A673 (cell line): Measurements from ENCODE around the gene STIM1. TPM values are rescaled to one million over a fixed set of nuclear protein-coding genes. Genes with fewer than 3 reads are reported as not detected.

Experiments
- BruUV-seq: library from RNA; stranded (reverse); fragments of 400-500 nt; replicated peaks from 2 replicates; lab custom pipeline; 2021; lab: Mats Ljungman, UMichigan
- CTCF ChIA-PET: fragments of 300-600 bp; sonication (Branson Sonifier 250); formaldehyde crosslinking; loops from one replicate; lab custom pipeline; 2022; ENCODE audit warnings: antibody characterized with exemption; lab: Charles Lee
- POLR2A ChIA-PET: fragments of 300-600 bp; sonication (Branson Sonifier 250); formaldehyde crosslinking; loops from one replicate; lab custom pipeline; 2022; ENCODE audit warnings: antibody characterized with exemption; ENCODE audit not compliant: low non-redundant PET; lab: Charles Lee
- DNase-seq: peaks from one replicate; pipeline ENCODE4 v3.0.0-alpha.2; 2015; ENCODE audit warnings: low spot score
- H3K27ac ChIP-seq: fragments of 200-600 bp; sonication (generic); 2 replicates; pipeline ENCODE4 v1.5.1; 2016; ENCODE audit warnings: mixed run types, low read depth, mild to moderate bottlenecking, mixed read lengths, antibody characterized with exemption, low read length; ENCODE audit not compliant: poor library complexity, severe bottlenecking
- H3K27me3 ChIP-seq: fragments of 200-600 bp; sonication (generic); replicated peaks from 2 replicates; pipeline ENCODE4 v1.6.1; 2017; ENCODE audit warnings: mixed run types, low read depth, mild to moderate bottlenecking, mixed read lengths, antibody characterized with exemption, low read length; ENCODE audit not compliant: insufficient read depth, poor library complexity
- H3K36me3 ChIP-seq: fragments of 200-600 bp; sonication (generic); 2 replicates; pipeline ENCODE4 v1.6.1; 2016; ENCODE audit warnings: mixed run types, mild to moderate bottlenecking, mixed read lengths, antibody characterized with exemption, low read length; ENCODE audit not compliant: insufficient read depth, poor library complexity, severe bottlenecking
- H3K4me1 ChIP-seq: fragments of 200-600 bp; sonication (generic); 2 replicates; pipeline ENCODE4 v1.6.1; 2017; ENCODE audit warnings: mixed run types, mild to moderate bottlenecking, mixed read lengths, antibody characterized with exemption, low read length; ENCODE audit not compliant: insufficient read depth, poor library complexity, severe bottlenecking
- H3K4me3 ChIP-seq: fragments of 200-600 bp; sonication (generic); 2 replicates; pipeline ENCODE4 v1.5.1; 2016; ENCODE audit warnings: low read depth, mixed run types, mild to moderate bottlenecking, mixed read lengths, low read length; ENCODE audit not compliant: poor library complexity, severe bottlenecking
- H3K9me3 ChIP-seq: fragments of 200-600 bp; sonication (generic); 2 replicates; pipeline ENCODE4 v1.6.1; 2016; ENCODE audit warnings: mixed run types, low read depth, mild to moderate bottlenecking, mixed read lengths, antibody characterized with exemption, low read length; ENCODE audit not compliant: poor library complexity, severe bottlenecking
- CTCF ChIP-seq: fragments of 300-800, 200-600 bp; sonication (generic); conservative IDR thresholded peaks from 2 replicates; pipeline ENCODE4 v1.5.1; 2017; ENCODE audit warnings: low read depth, mild to moderate bottlenecking, antibody characterized with exemption, low read length, moderate library complexity, mixed read lengths
- EZH2 ChIP-seq: fragments of 200-600 bp; sonication (generic); IDR thresholded peaks from 2 replicates; pipeline ENCODE4 v1.6.1; 2017; ENCODE audit warnings: borderline replicate concordance, low read depth, mild to moderate bottlenecking, mixed read lengths, antibody characterized with exemption, low read length; ENCODE audit not compliant: poor library complexity, severe bottlenecking
- intact Hi-C: fragments of 100-400 bp; cut with micrococcal nuclease; formaldehyde crosslinking; loops from one replicate; pipeline ENCODE4 v1.10.0; 2022; ENCODE audit not compliant: unreplicated experiment
- total RNA-seq: library from RNA; stranded (reverse); gene quantifications from 2 replicates; pipeline ENCODE4 v1.2.3, GENCODE V29; 2021

The STIM1 gene
- total RNA-seq, 1 experiment from 2014 or later = 14.2 TPM

DNA sequence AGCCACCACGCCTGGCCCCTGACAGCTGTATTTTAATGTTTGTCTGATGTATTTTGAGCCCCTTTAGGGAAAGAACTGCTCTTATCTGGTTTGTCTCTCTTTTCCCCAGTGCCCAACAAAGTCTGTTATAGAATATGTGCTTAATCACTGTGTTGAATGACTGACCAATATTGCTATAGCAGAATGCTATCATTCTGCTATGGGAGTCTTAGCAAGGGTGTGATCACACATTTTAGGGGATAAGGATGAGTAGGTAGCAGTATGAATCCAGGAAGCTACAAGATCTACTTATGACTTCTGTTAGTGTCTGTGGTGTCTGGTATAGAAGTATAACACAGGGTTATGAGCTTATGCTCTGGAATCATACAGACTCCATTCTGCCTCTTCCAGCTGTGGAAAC lies 121.6 kb downstream of the STIM1 start:
- CTCF ChIA-PET = no interaction called here
- no peak for DNase-seq
- TF ChIP-seq CTCF (no peak), EZH2 (no peak)
- BruUV-seq = no TSS peak
- Histone ChIP-seq H3K27me3 (no peaks in the 10 kb centered on the region), H3K27ac (no peak overlapping the region), H3K9me3 (no peaks in the 10 kb centered on the region), H3K36me3 (no peaks in the 10 kb centered on the region), H3K4me3 (no peak overlapping the region), H3K4me1 (no peaks in the 10 kb centered on the region)
- POLR2A ChIA-PET = no interaction called here
- intact Hi-C loops = no loop called here

DNA sequence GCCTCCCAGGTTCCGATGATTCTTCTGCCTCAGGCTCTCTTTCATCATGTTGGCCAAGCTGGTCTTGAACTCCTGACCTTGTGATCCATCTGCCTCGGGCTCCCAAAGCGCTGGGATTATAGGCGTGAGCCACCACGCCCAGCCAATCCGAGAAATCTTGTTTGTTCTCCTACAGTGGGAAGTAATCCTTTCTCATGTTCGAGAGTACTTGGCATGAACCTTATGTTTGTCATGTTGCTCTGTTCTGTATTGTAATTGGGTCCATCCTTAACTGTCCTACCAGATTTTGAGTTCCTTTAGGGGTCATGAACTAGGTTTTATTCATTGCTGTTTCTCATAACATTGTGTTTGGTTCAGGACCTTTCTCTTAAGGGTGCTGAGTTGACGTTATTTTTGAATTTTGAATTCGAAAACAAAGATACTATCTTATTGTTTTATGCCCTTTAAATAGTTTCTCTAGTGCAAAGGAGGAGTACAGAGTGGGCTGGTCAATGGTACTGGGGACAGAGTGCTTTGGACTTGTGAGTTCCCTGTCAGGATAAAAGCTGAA lies 125.7 kb downstream of the STIM1 start:
- H3K9me3 ChIP-seq = no peaks in the 10 kb centered on the region
- ChIA-PET CTCF (no interaction called here), POLR2A (no interaction called here)
- DNase-seq = no peak
- no TSS peak for BruUV-seq
- H3K27ac ChIP-seq = no peak overlapping the region
- H3K4me3 ChIP-seq = no peak overlapping the region
- no peaks in the 10 kb centered on the region for H3K27me3 ChIP-seq
- no peaks in the 10 kb centered on the region for H3K36me3 ChIP-seq
- intact Hi-C loops = no loop called here
- H3K4me1 ChIP-seq = no peaks in the 10 kb centered on the region
- TF ChIP-seq CTCF = no peak
- no peak for TF ChIP-seq EZH2

DNA sequence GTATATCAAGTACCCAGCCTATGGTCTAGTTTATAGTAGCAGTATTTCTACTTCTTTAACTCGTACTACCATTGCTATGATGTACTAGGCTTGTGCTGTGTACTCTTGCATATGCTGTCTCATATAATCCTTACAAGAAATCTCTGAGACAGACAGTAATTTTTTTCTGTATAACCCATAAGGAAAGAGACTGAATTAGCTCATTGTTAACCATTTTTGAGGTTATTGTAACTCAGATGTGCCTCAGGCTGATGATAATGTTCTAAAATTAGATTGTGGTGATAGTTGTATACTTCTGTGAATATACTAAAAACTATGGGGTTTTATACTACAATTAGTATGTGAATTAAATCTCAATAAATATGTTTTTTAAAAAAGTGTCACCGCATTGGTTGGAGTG lies 127.0 kb downstream of the STIM1 start:
- Histone ChIP-seq H3K36me3 (no peaks in the 10 kb centered on the region), H3K4me1 (no peaks in the 10 kb centered on the region), H3K27me3 (no peaks in the 10 kb centered on the region), H3K9me3 (no peaks in the 10 kb centered on the region), H3K4me3 (no peak overlapping the region), H3K27ac (no peak overlapping the region)
- TF ChIP-seq EZH2 = no peak
- no peak for TF ChIP-seq CTCF
- DNase-seq = no peak
- ChIA-PET POLR2A (no interaction called here), CTCF (no interaction called here)
- no TSS peak for BruUV-seq
- intact Hi-C loops = no loop called here
